ENCODE data around the gene UBL5.
"Not testable (repeated sequence)": the region's sequence is repeated elsewhere in the genome, so short reads cannot be mapped to it uniquely, and the experiment has no call there.

The UBL5 gene

GRCh38 chr19:9827289-9828238 lies at the start of gene UBL5:
UBL5 (plus strand) TSS chr19:9827918; CDS start chr19:9828338, 420 bp downstream.
- DNase-seq (ENCODE audit: extremely low read depth, low read depth), result peak; percentile 40
- TF ChIP-seq CTCF (IDR thresholded peaks at IDR 0.05; ENCODE audit: low read depth, low read length), result no peak

GRCh38 chr19:9782338-9782737 lies 45.4 kb upstream of the UBL5 start:
- no peak for DNase-seq (ENCODE audit: extremely low read depth, low read depth)
- no peak for TF ChIP-seq CTCF (IDR thresholded peaks at IDR 0.05; ENCODE audit: low read depth, low read length)

- not testable (repeated sequence) for DNase-seq (ENCODE audit: extremely low read depth, low read depth)
These were observed 43.6 kb upstream of the UBL5 start for GRCh38 chr19:9784163-9784496.

DNA sequence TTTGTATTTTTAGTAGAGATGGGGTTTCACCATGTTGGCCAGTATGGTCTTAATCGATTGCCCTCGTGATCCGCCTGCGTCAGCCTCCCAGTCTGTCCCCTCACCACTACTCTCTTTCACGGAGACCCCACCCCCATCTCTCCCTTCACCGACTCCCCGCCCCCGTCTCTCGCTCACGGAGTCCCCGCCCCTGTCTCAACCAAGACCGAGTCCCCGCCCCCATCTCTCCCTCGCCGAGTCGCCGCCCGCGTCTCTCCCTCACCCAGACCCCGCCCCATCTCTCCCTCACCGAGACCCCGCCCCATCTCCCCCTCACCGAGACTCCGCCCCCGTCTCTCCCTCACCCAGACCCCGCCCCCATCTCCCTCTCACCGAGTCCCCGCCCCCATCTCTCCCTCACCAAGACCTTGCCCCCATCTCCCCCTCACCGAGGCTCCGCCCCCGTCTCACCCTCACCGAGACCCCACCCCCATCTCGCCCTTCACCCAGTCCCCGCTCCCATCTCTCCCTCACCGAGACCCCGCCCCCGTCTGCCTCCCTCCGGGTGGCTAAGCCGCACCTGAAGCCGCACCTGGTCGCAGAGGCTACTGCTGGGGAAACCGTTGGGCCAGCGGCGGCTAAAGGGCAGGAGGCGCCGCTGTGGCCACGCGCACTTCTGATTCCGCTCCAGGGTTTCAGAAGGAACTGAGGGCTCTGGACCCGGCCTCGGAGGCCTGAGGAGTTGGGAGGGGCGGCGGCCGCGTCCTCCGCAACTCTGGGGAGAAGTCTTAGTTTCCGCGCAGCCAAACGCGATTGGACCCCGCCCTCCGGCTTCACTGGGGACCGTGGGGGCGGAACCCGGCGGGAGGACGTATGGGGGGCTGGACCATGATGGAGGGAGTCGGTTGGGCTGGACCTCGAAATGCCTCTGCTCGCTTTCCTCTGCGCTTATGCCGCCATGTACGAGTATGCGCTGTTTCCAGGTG lies 42.1 kb upstream of the UBL5 start:
- DNase-seq (ENCODE audit: extremely low read depth, low read depth), result peak; percentile 91

DNA sequence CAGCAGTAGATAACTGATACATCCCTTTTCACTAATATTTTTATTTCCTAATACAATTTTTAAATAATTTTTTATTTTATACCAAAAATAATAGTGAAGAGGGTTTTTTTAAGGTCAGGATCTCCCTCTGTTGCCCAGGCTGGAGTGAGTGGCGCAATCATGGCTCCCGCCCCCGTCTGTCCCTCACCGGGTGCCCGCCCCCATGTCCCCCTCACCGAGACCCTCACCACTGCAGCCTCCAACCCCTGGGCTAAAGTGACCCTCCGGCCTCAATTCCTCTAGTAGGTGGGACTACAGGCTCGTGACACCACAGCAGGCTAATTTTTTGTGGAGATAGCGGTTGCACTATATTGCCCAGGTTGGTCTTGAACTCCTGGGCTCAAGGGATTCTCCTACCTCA lies 41.4 kb upstream of the UBL5 start:
- no peak for DNase-seq (ENCODE audit: extremely low read depth, low read depth)

More for the DNA sequence above, 42.1 kb upstream of the UBL5 start:
- TF ChIP-seq CTCF (IDR thresholded peaks at IDR 0.05; ENCODE audit: low read depth, low read length), result no peak

GRCh38 chr19:9786819-9787218 lies 40.9 kb upstream of the UBL5 start:
- no peak for TF ChIP-seq CTCF (IDR thresholded peaks at IDR 0.05; ENCODE audit: low read depth, low read length)
- DNase-seq (ENCODE audit: extremely low read depth, low read depth), result no peak

More for the DNA sequence above, 41.4 kb upstream of the UBL5 start:
- no peak for TF ChIP-seq CTCF (IDR thresholded peaks at IDR 0.05; ENCODE audit: low read depth, low read length)

GRCh38 chr19:9788604-9789003 lies 39.1 kb upstream of the UBL5 start:
- not testable (repeated sequence) for DNase-seq (ENCODE audit: extremely low read depth, low read depth)

- no peak for DNase-seq (ENCODE audit: extremely low read depth, low read depth)
- TF ChIP-seq CTCF (IDR thresholded peaks at IDR 0.05; ENCODE audit: low read depth, low read length), result no peak
These were observed 38.7 kb upstream of the UBL5 start for GRCh38 chr19:9789066-9789465.

DNA sequence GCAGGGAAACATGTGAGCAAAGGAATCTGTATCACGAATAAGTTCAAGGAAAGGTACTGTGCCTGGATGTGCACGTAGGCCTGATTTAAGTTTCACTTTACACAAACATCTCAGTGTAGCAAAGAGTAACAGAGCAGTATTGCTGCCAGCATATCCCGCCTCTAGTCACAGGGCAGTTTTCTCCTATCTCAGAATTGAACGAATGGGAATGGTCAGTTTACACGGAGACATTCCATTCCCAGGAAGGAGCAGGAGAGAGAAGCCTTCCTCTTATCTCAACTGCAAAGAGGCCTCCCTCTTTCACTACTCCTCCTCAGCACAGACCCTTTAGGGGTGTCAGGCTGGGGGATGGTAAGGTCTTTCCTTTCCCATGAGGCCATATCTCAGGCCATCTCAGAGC lies 38.1 kb upstream of the UBL5 start:
- not testable (repeated sequence) for DNase-seq (ENCODE audit: extremely low read depth, low read depth)

DNA sequence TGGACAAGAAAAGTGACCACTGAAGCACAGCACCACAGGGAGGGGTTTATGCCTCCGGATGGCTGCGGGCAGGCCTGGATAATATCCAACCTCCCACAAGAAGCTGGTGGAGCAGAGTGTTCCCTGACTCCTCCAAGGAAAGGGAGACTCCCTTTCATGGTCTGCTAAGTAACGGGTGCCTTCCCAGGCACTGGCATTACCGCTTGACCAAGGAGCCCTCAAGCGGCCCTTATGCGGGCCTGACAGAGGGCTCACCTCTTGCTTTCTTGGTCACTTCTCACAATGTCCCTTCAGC lies 36.7 kb upstream of the UBL5 start:
- not testable (repeated sequence) for DNase-seq (ENCODE audit: extremely low read depth, low read depth)
